PC-9 (cell line): ENCODE data around the gene ERC2.

Source experiments
- CTCF ChIP-seq: fragments of 200-600 bp; sonication (generic); conservative IDR thresholded peaks from 2 replicates; pipeline ENCODE4 v1.6.1; 2017; ENCODE audit warnings: mixed run types, antibody characterized with exemption, mild to moderate bottlenecking, moderate library complexity
- EZH2 ChIP-seq: fragments of 200-600 bp; sonication (generic); IDR thresholded peaks from 2 replicates; pipeline ENCODE4 v1.8.0; 2017; ENCODE audit warnings: antibody characterized with exemption, low read depth

DNA sequence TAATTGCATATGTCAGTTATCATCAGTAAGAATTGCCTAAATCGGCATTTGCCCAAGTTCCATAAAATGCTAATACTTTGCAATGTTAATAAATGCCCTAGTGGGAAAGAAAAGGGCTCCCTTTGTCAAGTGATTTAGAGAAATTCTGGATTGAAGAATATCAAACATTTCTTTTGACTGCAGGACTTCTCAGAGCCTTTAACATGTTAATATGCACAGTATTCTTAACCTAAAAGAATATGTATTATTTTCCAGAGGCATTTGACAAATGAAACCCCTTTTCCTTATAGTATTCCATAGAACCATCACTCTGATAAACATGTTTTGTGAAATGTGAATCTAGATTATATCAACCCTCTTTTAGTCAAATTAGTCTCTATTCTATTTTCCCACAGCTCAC is 529.0 kb downstream of the ERC2 start:
- no peak for TF ChIP-seq CTCF
- no peak for TF ChIP-seq EZH2
